K562 (cell line): ENCODE results near the gene CLPSL1. TPM values are rescaled to one million over a fixed set of nuclear protein-coding genes. Genes with fewer than 3 reads are reported as not detected.
A peak's percentile ranks its signal among the peaks of the same experiment; 100 is the strongest.

ENCODE experiments used
- ADNP ChIP-seq: fragments of 200-800 bp; sonication (Bioruptor generic); IDR thresholded peaks from 2 replicates; pipeline ENCODE4 v1.6.1; 2016; ENCODE audit warnings: missing genetic modification characterization, missing compliant biosample characterization
- CREB1 ChIP-seq, 2 experiments: sonication (generic) in 1 of 2; formaldehyde crosslinking in 1 of 2; IDR thresholded peaks; 2 replicates each; pipeline versions ENCODE4 v1.6.1 to v1.8.0; 2012 to 2022; ENCODE audit warnings: inconsistent platforms in 1 of 2, mild to moderate bottlenecking in 1 of 2, missing genetic modification reagents in 1 of 2, moderate library complexity in 1 of 2
- DACH1 ChIP-seq: fragments of 450-650 bp; IDR thresholded peaks from 2 replicates; pipeline ENCODE4 v1.6.1; 2018; ENCODE audit not compliant: partially characterized antibody
- MCM7 ChIP-seq, 2 experiments: fragments of 450-650 bp; IDR thresholded peaks; 2 replicates each; pipeline ENCODE4 v1.6.1; 2016 to 2018
- MTA1 ChIP-seq: fragments of 450-650 bp; IDR thresholded peaks from 2 replicates; pipeline ENCODE4 v1.6.1; 2017; ENCODE audit warnings: borderline replicate concordance
- NR4A1 ChIP-seq, 2 experiments: fragments of 250-450 bp in 1 of 2; fragments of 450-650 bp in 1 of 2; sonication (Bioruptor Pico) in 1 of 2; IDR thresholded peaks; 2 replicates each; pipeline versions ENCODE4 v1.4.0 to v1.6.1; 2016 to 2020; ENCODE audit warnings: mild to moderate bottlenecking in 2 of 2, missing compliant biosample characterization in 1 of 2, missing genetic modification characterization in 1 of 2, moderate library complexity in 1 of 2
- POLR2B ChIP-seq: fragments of 450-650 bp; IDR thresholded peaks from 2 replicates; pipeline ENCODE4 v1.6.1; 2018; ENCODE audit warnings: low read depth; ENCODE audit not compliant: partially characterized antibody
- STAT5B ChIP-seq: fragments of 250-450 bp; sonication (Bioruptor Pico); IDR thresholded peaks from 2 replicates; pipeline ENCODE4 v1.8.0; 2021; ENCODE audit warnings: mild to moderate bottlenecking, inconsistent platforms
- YBX1 ChIP-seq: fragments of 450-650 bp; IDR thresholded peaks from 2 replicates; pipeline ENCODE4 v1.7.1; 2016; ENCODE audit warnings: mild to moderate bottlenecking
- ZFP1 ChIP-seq: fragments of 450-650 bp; formaldehyde crosslinking; IDR thresholded peaks from 2 replicates; pipeline ENCODE4 v1.4.0; 2020; ENCODE audit warnings: mild to moderate bottlenecking, mixed read lengths
- ZNF324 ChIP-seq: fragments of 250-450 bp; sonication (Bioruptor Pico); IDR thresholded peaks from 2 replicates; pipeline ENCODE4 v1.4.0; 2020; ENCODE audit warnings: mild to moderate bottlenecking
- polyA plus RNA-seq, 8 experiments: library from polyadenylated mRNA; depleted of rRNA in 4 of 8; stranded (reverse) in 5 of 8; unstranded in 3 of 8; fragments of >200 nt; fragmentation: Nextera tagmentation in 2 of 8; fragmentation: Illumina TruSeq in 1 of 8; extraction: Ambion mirVana in 2 of 8; extraction: Trizol in 1 of 8; gene quantifications; 2 replicates each; pipeline versions ENCODE4 v1.2.1 to v1.2.3, GENCODE V29; 2011 to 2014; ENCODE audit warnings: inconsistent platforms in 1 of 8, missing spikeins in 1 of 8
- total RNA-seq, 7 experiments: library from RNA; depleted of rRNA in 6 of 7; stranded (reverse); fragments of >200 nt in 6 of 7; fragmentation: Illumina TruSeq in 2 of 7; extraction: Trizol in 2 of 7; gene quantifications; 2 replicates each; pipeline versions ENCODE4 v1.2.1 to v1.2.3, GENCODE V29; 2011 to 2021; ENCODE audit warnings: low replicate concordance in 1 of 7
- TF ChIP-seq, protein P1 (sequence below): sonication (generic); formaldehyde crosslinking; IDR thresholded peaks from 2 replicates; pipeline ENCODE4 v1.8.0; 2023; ENCODE audit warnings: missing genetic modification reagents, mild to moderate bottlenecking, borderline replicate concordance
- TF ChIP-seq, protein P2 (sequence below): fragments of 450-650 bp; IDR thresholded peaks from 2 replicates; pipeline ENCODE4 v1.6.1; 2016; ENCODE audit warnings: borderline replicate concordance
- TF ChIP-seq, protein P3 (sequence below): fragments of 450-650 bp; formaldehyde crosslinking; conservative IDR thresholded peaks from 2 replicates; pipeline ENCODE4 v1.4.0; 2022; ENCODE audit warnings: mild to moderate bottlenecking, missing genetic modification characterization
- TF ChIP-seq, protein P4 (sequence below): fragments of 450-650 bp; IDR thresholded peaks from 2 replicates; pipeline ENCODE4 v1.6.1; 2018; ENCODE audit not compliant: partially characterized antibody

Gene CLPSL1
- total and polyA plus RNA-seq, 9 of the 15 experiments (the other 6 are each of a cell fraction or from before 2014, with no cell fraction given) = not detected

DNA sequence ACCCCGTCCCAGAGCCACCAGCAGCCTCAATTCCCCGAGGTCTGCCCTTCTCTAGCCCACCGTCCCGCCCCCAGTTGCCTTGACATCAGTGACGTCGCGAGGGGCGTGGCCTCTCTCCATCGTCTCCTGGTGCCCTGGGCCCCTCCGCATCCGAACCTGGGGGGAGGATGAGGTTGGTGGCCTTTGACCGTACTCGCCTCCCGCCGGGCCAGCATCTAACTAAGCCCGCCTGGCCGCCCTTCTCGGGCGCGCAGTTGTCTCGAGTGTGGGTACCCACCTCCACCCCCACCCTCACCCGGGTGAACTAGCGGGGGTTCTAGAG lies 49.4 kb upstream of the CLPSL1 start (continued):
- TF ChIP-seq, protein P1, sequence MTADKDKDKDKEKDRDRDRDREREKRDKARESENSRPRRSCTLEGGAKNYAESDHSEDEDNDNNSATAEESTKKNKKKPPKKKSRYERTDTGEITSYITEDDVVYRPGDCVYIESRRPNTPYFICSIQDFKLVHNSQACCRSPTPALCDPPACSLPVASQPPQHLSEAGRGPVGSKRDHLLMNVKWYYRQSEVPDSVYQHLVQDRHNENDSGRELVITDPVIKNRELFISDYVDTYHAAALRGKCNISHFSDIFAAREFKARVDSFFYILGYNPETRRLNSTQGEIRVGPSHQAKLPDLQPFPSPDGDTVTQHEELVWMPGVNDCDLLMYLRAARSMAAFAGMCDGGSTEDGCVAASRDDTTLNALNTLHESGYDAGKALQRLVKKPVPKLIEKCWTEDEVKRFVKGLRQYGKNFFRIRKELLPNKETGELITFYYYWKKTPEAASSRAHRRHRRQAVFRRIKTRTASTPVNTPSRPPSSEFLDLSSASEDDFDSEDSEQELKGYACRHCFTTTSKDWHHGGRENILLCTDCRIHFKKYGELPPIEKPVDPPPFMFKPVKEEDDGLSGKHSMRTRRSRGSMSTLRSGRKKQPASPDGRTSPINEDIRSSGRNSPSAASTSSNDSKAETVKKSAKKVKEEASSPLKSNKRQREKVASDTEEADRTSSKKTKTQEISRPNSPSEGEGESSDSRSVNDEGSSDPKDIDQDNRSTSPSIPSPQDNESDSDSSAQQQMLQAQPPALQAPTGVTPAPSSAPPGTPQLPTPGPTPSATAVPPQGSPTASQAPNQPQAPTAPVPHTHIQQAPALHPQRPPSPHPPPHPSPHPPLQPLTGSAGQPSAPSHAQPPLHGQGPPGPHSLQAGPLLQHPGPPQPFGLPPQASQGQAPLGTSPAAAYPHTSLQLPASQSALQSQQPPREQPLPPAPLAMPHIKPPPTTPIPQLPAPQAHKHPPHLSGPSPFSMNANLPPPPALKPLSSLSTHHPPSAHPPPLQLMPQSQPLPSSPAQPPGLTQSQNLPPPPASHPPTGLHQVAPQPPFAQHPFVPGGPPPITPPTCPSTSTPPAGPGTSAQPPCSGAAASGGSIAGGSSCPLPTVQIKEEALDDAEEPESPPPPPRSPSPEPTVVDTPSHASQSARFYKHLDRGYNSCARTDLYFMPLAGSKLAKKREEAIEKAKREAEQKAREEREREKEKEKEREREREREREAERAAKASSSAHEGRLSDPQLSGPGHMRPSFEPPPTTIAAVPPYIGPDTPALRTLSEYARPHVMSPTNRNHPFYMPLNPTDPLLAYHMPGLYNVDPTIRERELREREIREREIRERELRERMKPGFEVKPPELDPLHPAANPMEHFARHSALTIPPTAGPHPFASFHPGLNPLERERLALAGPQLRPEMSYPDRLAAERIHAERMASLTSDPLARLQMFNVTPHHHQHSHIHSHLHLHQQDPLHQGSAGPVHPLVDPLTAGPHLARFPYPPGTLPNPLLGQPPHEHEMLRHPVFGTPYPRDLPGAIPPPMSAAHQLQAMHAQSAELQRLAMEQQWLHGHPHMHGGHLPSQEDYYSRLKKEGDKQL (CRISPR knock-in tag) = no peak; the same call in 1 of the 2 replicates
- TF ChIP-seq, protein P2, sequence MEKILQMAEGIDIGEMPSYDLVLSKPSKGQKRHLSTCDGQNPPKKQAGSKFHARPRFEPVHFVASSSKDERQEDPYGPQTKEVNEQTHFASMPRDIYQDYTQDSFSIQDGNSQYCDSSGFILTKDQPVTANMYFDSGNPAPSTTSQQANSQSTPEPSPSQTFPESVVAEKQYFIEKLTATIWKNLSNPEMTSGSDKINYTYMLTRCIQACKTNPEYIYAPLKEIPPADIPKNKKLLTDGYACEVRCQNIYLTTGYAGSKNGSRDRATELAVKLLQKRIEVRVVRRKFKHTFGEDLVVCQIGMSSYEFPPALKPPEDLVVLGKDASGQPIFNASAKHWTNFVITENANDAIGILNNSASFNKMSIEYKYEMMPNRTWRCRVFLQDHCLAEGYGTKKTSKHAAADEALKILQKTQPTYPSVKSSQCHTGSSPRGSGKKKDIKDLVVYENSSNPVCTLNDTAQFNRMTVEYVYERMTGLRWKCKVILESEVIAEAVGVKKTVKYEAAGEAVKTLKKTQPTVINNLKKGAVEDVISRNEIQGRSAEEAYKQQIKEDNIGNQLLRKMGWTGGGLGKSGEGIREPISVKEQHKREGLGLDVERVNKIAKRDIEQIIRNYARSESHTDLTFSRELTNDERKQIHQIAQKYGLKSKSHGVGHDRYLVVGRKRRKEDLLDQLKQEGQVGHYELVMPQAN = peak; percentile 12; the same call in 1 of the 2 replicates
- TF ChIP-seq POLR2B = peak; percentile 5
- no peak for TF ChIP-seq YBX1
- TF ChIP-seq NR4A1 (CRISPR knock-in tag; IDR thresholded peaks at IDR 0.05) = 0 out of 2 replicates have a peak, but pooled peaks have one; percentile 55
- no peak for TF ChIP-seq NR4A1 (tag; IDR thresholded peaks at IDR 0.05)
- no peak for TF ChIP-seq ZFP1 (CRISPR knock-in tag)
- no peak for TF ChIP-seq DACH1
- TF ChIP-seq, protein P3, sequence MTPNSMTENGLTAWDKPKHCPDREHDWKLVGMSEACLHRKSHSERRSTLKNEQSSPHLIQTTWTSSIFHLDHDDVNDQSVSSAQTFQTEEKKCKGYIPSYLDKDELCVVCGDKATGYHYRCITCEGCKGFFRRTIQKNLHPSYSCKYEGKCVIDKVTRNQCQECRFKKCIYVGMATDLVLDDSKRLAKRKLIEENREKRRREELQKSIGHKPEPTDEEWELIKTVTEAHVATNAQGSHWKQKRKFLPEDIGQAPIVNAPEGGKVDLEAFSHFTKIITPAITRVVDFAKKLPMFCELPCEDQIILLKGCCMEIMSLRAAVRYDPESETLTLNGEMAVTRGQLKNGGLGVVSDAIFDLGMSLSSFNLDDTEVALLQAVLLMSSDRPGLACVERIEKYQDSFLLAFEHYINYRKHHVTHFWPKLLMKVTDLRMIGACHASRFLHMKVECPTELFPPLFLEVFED = no peak
- no peak for TF ChIP-seq MCM7 (IDR thresholded peaks at IDR 0.05)
- no peak for TF ChIP-seq MTA1
- no peak for TF ChIP-seq ADNP (tag)
- TF ChIP-seq, protein P4, sequence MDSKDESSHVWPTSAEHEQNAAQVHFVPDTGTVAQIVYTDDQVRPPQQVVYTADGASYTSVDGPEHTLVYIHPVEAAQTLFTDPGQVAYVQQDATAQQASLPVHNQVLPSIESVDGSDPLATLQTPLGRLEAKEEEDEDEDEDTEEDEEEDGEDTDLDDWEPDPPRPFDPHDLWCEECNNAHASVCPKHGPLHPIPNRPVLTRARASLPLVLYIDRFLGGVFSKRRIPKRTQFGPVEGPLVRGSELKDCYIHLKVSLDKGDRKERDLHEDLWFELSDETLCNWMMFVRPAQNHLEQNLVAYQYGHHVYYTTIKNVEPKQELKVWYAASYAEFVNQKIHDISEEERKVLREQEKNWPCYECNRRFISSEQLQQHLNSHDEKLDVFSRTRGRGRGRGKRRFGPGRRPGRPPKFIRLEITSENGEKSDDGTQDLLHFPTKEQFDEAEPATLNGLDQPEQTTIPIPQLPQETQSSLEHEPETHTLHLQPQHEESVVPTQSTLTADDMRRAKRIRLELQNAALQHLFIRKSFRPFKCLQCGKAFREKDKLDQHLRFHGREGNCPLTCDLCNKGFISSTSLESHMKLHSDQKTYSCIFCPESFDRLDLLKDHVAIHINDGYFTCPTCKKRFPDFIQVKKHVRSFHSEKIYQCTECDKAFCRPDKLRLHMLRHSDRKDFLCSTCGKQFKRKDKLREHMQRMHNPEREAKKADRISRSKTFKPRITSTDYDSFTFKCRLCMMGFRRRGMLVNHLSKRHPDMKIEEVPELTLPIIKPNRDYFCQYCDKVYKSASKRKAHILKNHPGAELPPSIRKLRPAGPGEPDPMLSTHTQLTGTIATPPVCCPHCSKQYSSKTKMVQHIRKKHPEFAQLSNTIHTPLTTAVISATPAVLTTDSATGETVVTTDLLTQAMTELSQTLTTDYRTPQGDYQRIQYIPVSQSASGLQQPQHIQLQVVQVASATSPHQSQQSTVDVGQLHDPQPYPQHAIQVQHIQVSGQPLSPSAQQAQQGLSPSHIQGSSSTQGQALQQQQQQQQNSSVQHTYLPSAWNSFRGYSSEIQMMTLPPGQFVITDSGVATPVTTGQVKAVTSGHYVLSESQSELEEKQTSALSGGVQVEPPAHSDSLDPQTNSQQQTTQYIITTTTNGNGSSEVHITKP = peak; percentile 83
- TF ChIP-seq STAT5B (CRISPR knock-in tag) = no peak
- TF ChIP-seq CREB1 (IDR thresholded peaks at IDR 0.05) = peak; percentile 66
- TF ChIP-seq CREB1 (CRISPR knock-in tag; IDR thresholded peaks at IDR 0.05) = no peak; the same call in 1 of the 2 replicates
- no peak for TF ChIP-seq ZNF324 (CRISPR knock-in tag)
